ENCODE measurements around the gene SETSIP. TPM values are rescaled to one million over a fixed set of nuclear protein-coding genes. Genes with fewer than 3 reads are reported as not detected.
"Not testable (repeated sequence)": the region's sequence is repeated elsewhere in the genome, so short reads cannot be mapped to it uniquely, and the experiment has no call there.

The SETSIP gene
- total and polyA plus RNA-seq, 4 donors, result 0.09 TPM; not detected in 3

- H3K4me3 ChIP-seq (ENCODE audit: low read depth in 1 of 3, low read length in 3 of 3), result no peak overlapping the region
- no peak overlapping the region for H3K27ac ChIP-seq (ENCODE audit: low read depth in 1 of 2, low read length in 2 of 2)
- TF ChIP-seq FOXA1 (IDR thresholded peaks at IDR 0.05), result no peak
- TF ChIP-seq RAD21 (IDR thresholded peaks at IDR 0.05), result no peak
- no peak for TF ChIP-seq GABPA (IDR thresholded peaks at IDR 0.05 in 1 of 2, conservative IDR thresholded peaks at IDR 0.05 in 1 of 2)
- no peak for TF ChIP-seq NR2F2 (IDR thresholded peaks at IDR 0.05)
- TF ChIP-seq YY1 (IDR thresholded peaks at IDR 0.05), result no peak
- no peak for TF ChIP-seq ZBTB33 (IDR thresholded peaks at IDR 0.05)
- TF ChIP-seq FOXA2 (IDR thresholded peaks at IDR 0.05), result no peak
- TF ChIP-seq RXRA (IDR thresholded peaks at IDR 0.05), result no peak
- TF ChIP-seq REST (IDR thresholded peaks at IDR 0.05), result no peak
- no peak for TF ChIP-seq EGR1 (IDR thresholded peaks at IDR 0.05; ENCODE audit: low read depth in 2 of 2)
- TF ChIP-seq JUND (IDR thresholded peaks at IDR 0.05), result no peak
- no peak for TF ChIP-seq HNF4G (IDR thresholded peaks at IDR 0.05)
- no peak for TF ChIP-seq CTCF (IDR thresholded peaks at IDR 0.05; ENCODE audit: low read depth, low read length, missing input control)
- 86% methylated on average over 9 of the region's 9 CpGs for WGBS
- H3K9me3 ChIP-seq (ENCODE audit: control insufficient read depth in 4 of 4, low read length in 3 of 4), result peaks cover 0 to 2% (median 0%) of the 10 kb centered on the region in 4 donors
- H3K4me1 ChIP-seq (ENCODE audit: control insufficient read depth in 4 of 4, insufficient read depth in 4 of 4, low read length in 3 of 4), result peaks cover 0 to 8% (median 3%) of the 10 kb centered on the region in 4 donors
- no peaks in the 10 kb centered on the region for H3K36me3 ChIP-seq (ENCODE audit: control insufficient read depth in 4 of 4, insufficient read depth in 3 of 4, low read depth in 1 of 4, low read length in 3 of 4)
- no peaks in the 10 kb centered on the region for H3K27me3 ChIP-seq (ENCODE audit: control insufficient read depth in 4 of 4, insufficient read depth in 4 of 4, low read length in 3 of 4)
- no peak for DNase-seq (ENCODE audit: low spot score)
- H3K9ac ChIP-seq (ENCODE audit: low read depth in 1 of 2, low read length in 2 of 2), result no peak overlapping the region
Observed at GRCh38 chr1:92026806-92027205, 48.4 kb downstream of the SETSIP start.

DNA sequence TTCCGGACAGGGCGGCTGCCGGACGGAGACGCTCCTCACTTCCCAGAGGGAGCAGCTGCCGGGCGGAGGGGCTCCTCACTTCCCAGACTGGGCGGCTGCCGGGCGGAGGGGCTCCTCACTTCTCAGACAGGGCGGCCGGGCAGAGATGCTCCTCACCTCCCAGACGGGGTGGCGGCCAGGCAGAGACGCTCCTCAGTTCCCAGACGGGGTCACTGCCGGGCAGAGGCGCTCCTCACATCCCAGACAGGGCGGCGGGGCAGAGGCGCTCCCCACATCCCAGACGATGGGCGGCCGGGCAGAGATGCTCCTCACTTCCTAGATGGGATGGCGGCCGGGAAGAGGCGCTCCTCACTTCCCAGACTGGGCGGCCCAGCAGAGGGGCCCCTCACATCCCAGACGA is 49.2 kb downstream of the SETSIP start:
- not testable (repeated sequence) for H3K27me3 ChIP-seq (ENCODE audit: control insufficient read depth in 4 of 4, insufficient read depth in 4 of 4, low read length in 3 of 4); H3K36me3 ChIP-seq (ENCODE audit: control insufficient read depth in 4 of 4, insufficient read depth in 3 of 4, low read depth in 1 of 4, low read length in 3 of 4); H3K4me3 ChIP-seq (ENCODE audit: low read depth in 1 of 3, low read length in 3 of 3); H3K9me3 ChIP-seq (ENCODE audit: control insufficient read depth in 4 of 4, low read length in 3 of 4); H3K27ac ChIP-seq (ENCODE audit: low read depth in 1 of 2, low read length in 2 of 2); H3K9ac ChIP-seq (ENCODE audit: low read depth in 1 of 2, low read length in 2 of 2); DNase-seq (ENCODE audit: low spot score); H3K4me1 ChIP-seq (ENCODE audit: control insufficient read depth in 4 of 4, insufficient read depth in 4 of 4, low read length in 3 of 4)
- WGBS, result 97% methylated on average over 29 of the region's 29 CpGs

Other genes with a start within 250 kb of the SETSIP start
- 10 to 100 TPM; 12.3 to 19.3 TPM for gene TGFBR3, start 189.3 kb downstream of the SETSIP start, total RNA-seq
- gene TGFBR3, start 189.3 kb downstream of the SETSIP start, polyA plus RNA-seq, result 1 to 10 TPM; 6.1 to 7.5 TPM
- not detected for gene BRDT, start 126.0 kb downstream of the SETSIP start, total RNA-seq
- gene BRDT, start 126.0 kb downstream of the SETSIP start, polyA plus RNA-seq, result not detected
- gene EPHX4, start 45.4 kb downstream of the SETSIP start, total RNA-seq, result under 1 TPM in 1 of 2 donors, not detected in 1; 0.08 TPM
- gene EPHX4, start 45.4 kb downstream of the SETSIP start, polyA plus RNA-seq, result under 1 TPM in 1 of 2 donors, not detected in 1; 0.06 TPM
- 1 to 10 TPM; 1.8 TPM for gene BTBD8, start 4.9 kb upstream of the SETSIP start, total RNA-seq
- gene BTBD8, start 4.9 kb upstream of the SETSIP start, polyA plus RNA-seq, result under 1 TPM; 0.47 to 0.53 TPM
- not detected for gene C1orf146, start 142.5 kb upstream of the SETSIP start, total RNA-seq
- gene C1orf146, start 142.5 kb upstream of the SETSIP start, polyA plus RNA-seq, result not detected
- gene GLMN, start 223.6 kb upstream of the SETSIP start, total RNA-seq, result 1 to 10 TPM; 3.2 to 3.3 TPM
- gene GLMN, start 223.6 kb upstream of the SETSIP start, polyA plus RNA-seq, result 1 to 10 TPM; 1.1 to 3.7 TPM
- 1 to 10 TPM; 2.7 to 4.9 TPM for gene RPAP2, start 223.6 kb upstream of the SETSIP start, total RNA-seq
- gene RPAP2, start 223.6 kb upstream of the SETSIP start, polyA plus RNA-seq, result 1 to 10 TPM; 4.0 to 8.6 TPM